ENCODE data around the gene TLR6. TPM values are rescaled to one million over a fixed set of nuclear protein-coding genes. Genes with fewer than 3 reads are reported as not detected.

Gene TLR6
- total RNA-seq, 1 donor from 2014 or later, result 9.6 TPM

GRCh38 chr4:38831653-38832052, 25.0 kb downstream of the TLR6 start:
- intact Hi-C loops (cut with DNase I), result no loop called here
- no peaks in the 10 kb centered on the region for H3K36me3 ChIP-seq
- no peaks in the 10 kb centered on the region for H3K4me1 ChIP-seq
- ATAC-seq (no peak), DNase-seq (no peak)
- TF ChIP-seq, protein P1, sequence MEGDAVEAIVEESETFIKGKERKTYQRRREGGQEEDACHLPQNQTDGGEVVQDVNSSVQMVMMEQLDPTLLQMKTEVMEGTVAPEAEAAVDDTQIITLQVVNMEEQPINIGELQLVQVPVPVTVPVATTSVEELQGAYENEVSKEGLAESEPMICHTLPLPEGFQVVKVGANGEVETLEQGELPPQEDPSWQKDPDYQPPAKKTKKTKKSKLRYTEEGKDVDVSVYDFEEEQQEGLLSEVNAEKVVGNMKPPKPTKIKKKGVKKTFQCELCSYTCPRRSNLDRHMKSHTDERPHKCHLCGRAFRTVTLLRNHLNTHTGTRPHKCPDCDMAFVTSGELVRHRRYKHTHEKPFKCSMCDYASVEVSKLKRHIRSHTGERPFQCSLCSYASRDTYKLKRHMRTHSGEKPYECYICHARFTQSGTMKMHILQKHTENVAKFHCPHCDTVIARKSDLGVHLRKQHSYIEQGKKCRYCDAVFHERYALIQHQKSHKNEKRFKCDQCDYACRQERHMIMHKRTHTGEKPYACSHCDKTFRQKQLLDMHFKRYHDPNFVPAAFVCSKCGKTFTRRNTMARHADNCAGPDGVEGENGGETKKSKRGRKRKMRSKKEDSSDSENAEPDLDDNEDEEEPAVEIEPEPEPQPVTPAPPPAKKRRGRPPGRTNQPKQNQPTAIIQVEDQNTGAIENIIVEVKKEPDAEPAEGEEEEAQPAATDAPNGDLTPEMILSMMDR (IDR thresholded peaks at IDR 0.05), result no peak
- no peak overlapping the region for H3K4me3 ChIP-seq
- H3K27ac ChIP-seq, result no peak overlapping the region
- H3K27me3 ChIP-seq, result no peaks in the 10 kb centered on the region
- no peaks in the 10 kb centered on the region for H3K9me3 ChIP-seq

GRCh38 chr4:38829237-38829636, 27.4 kb downstream of the TLR6 start:
- H3K36me3 ChIP-seq, result no peaks in the 10 kb centered on the region
- H3K9me3 ChIP-seq, result no peaks in the 10 kb centered on the region
- no peaks in the 10 kb centered on the region for H3K4me1 ChIP-seq
- no peak for DNase-seq
- H3K4me3 ChIP-seq, result no peak overlapping the region
- TF ChIP-seq, protein P1 (IDR thresholded peaks at IDR 0.05), result no peak
- no peaks in the 10 kb centered on the region for H3K27me3 ChIP-seq
- intact Hi-C loops (cut with DNase I), result no loop called here
- H3K27ac ChIP-seq, result no peak overlapping the region
- ATAC-seq, result no peak

DNA sequence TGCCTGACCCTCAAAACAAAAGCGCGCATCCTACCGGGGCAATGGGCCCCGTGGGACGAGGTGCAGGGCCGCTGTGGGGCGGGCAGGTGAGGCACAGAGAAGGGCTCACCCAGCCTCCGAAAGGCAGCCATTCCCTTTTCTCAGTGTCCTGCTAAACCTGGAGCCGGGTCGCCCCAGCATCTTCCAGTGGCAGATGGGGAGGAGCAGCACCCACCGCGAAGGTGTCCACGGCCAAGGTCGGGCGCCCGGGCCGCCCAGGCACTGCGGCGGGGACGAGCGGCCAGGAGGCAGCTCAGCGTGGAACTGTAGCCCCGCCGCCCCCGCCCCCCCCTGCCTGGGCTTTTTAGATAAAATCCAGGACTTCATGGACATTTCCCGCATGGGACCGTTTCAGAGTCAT, 32.9 kb downstream of the TLR6 start:
- TF ChIP-seq, protein P1 (IDR thresholded peaks at IDR 0.05), result no peak
- Histone ChIP-seq H3K4me3 (no peak overlapping the region), H3K36me3 (no peaks in the 10 kb centered on the region), H3K27me3 (no peaks in the 10 kb centered on the region), H3K9me3 (no peaks in the 10 kb centered on the region), H3K27ac (no peak overlapping the region), H3K4me1 (no peaks in the 10 kb centered on the region)
- intact Hi-C loops (cut with DNase I), result no loop called here
- DNase-seq, result no peak
- ATAC-seq, result no peak

DNA sequence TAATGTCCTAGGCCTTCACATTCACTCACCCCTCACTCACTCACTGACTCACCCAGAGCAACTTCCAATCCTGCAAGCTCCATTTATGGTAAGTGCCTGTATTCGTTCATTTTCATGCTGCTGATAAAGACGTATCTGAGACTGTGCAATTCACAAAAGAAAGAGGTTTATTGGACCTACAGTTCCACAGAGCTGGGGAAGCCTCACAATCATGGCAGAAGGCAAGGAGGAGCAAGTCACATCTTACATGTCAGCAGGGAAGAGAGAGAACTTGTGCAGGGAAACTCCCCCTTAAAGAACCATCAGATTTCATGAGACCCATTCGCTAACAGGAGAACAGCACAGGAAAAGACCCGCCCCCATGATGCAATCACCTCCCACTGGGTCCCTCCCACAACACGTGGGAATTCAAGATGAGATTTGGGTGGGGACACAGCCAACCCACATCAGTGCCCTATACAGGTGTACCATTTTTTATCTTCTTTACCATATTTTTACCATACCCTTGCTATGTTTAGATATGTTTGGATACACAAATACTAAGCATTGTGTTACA, 33.8 kb downstream of the TLR6 start:
- Histone ChIP-seq H3K4me1 (no peaks in the 10 kb centered on the region), H3K9me3 (no peaks in the 10 kb centered on the region), H3K27ac (no peak overlapping the region), H3K36me3 (no peaks in the 10 kb centered on the region), H3K27me3 (no peaks in the 10 kb centered on the region), H3K4me3 (no peak overlapping the region)
- intact Hi-C loops (cut with DNase I), result no loop called here
- TF ChIP-seq, protein P1 (IDR thresholded peaks at IDR 0.05), result no peak
- no peak for ATAC-seq
- DNase-seq, result no peak

- Histone ChIP-seq H3K27ac (no peak overlapping the region), H3K4me1 (no peaks in the 10 kb centered on the region), H3K9me3 (no peaks in the 10 kb centered on the region), H3K36me3 (no peaks in the 10 kb centered on the region), H3K27me3 (no peaks in the 10 kb centered on the region), H3K4me3 (no peak overlapping the region)
- TF ChIP-seq, protein P1 (IDR thresholded peaks at IDR 0.05), result no peak
- ATAC-seq (no peak), DNase-seq (no peak)
- intact Hi-C loops (cut with DNase I), result no loop called here
Measured at GRCh38 chr4:38821739-38822138, 34.9 kb downstream of the TLR6 start.

Data from upper lobe of right lung (tissue), 1 donor.